Suppressor macrophage (primary cell): ENCODE results near the gene MICAL3.

Experiments used
- DNase-seq, 4 experiments: peaks; one replicate each; pipeline ENCODE4 v3.0.0-alpha.2; 2020 to 2022

MICAL3 gene

DNA sequence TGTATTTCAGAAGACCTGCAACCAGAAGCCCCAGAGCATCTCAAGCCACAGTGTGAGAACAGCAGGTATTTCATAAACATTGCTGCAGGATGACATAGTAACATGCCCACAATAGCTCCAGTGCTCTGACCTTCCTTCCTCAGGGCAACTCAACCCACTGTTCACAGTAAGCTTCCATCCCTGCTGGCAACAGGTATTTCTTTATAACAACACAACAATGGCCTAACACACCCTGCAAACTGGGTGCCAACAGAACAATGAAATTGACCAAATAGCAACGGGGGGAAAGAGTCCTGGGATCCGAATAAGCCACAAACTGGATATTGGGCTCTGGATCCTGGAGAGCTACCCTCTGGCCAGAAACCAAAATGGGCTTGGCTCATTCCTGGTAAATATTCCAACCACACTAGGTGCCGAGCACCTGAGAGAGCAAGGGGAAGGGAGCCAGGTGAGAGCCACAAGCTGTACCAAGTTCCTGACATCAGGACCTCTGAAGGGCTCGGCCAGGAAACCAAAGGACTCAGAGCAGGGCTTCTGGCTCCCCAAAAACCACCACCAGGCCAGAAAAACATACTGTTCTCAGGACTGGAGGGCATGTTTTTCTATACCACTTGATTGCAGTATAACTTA lies 99.5 kb downstream of the MICAL3 start:
- DNase-seq, result no peak

- no peak for DNase-seq
These were observed 100.3 kb downstream of the MICAL3 start for GRCh38 chr22:17924076-17924475.

DNA sequence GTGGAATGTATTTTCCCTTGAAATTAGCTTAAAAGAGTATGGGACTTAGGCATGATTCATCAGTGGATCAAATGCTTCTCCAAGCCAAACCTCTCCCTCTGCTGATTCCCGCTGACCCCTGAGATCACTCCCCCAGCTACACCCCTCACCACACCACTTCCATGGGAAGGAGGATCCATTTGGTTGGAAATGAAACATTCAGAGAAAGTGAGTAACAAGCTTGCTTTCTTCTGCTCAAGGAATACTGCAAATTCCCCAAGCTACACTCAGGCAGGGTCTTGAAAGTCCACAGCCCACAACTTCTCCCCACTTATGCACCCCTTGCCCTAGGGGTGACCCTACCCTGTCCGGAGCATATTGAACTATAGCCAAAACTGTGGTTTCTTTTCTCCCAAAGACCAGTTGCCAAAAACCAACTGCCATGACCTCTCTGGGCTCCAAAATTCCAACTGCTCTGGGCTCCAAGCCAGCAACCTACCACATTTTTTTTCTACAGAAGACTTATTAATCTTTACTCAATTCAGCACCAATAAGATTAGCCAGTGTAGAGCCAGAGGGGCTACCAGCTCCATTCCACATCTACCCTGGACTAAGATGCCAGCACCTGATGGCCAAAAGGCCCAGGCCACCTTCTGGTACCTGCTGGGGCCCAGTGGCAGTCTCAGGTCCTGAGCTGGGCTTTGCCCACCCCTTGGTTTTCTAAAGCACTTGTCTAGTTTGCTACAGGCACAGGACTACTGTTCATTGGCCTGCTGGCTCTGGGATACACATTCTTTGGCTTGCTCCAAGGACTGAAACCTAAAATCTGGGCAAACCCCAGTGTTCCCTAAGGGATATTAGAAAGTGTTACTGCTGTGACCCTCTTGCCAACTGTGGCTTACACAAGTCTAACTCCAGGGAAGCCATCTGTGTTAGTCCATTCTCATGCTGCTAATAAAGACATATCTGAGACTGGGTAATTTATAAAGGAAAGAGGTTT lies 101.1 kb downstream of the MICAL3 start:
- no peak for DNase-seq

DNA sequence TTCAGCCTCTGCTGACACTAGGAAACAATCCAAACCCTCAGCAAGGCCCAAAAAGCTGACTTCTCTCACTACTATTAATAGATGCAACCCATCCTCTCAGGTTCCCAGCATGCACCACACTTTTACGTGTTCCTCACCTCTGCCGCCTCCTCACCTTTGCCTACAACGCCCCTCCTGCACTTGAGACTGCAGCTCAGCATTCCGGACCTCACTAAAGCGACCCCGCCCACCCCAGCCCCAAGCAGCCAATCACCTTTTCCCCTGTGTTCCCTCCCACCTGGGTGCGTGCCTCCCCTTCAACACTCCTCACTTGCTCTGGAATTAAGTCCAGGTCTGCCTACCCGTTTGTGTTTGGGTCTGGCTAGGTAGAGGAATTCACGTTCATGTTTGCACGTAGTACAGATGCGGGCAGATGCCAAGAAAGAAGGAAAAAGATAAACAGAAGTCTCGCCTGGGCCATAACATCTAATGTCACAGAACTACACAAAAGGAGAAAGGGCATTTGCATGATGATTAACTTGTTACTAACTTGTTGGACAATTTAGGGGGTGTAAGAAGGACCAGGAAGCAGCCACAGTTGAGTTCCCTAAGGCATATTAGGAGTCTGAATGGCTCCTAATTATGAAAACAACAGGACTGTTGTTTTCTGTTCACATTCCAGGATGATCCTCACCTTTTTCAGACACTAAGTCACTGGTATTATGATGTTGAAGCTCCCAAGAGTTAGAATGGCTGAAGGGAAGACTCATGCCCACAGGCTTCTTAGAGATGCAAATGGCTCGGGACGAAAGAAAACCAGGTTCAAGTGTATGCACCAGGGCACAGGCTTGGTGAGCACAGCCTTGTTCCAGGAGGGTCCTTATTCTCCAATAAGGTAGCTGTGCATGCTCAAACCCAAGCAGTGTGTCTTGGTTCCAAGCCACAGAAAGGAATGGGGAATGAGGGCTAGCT lies 102.2 kb downstream of the MICAL3 start:
- no peak for DNase-seq

DNA sequence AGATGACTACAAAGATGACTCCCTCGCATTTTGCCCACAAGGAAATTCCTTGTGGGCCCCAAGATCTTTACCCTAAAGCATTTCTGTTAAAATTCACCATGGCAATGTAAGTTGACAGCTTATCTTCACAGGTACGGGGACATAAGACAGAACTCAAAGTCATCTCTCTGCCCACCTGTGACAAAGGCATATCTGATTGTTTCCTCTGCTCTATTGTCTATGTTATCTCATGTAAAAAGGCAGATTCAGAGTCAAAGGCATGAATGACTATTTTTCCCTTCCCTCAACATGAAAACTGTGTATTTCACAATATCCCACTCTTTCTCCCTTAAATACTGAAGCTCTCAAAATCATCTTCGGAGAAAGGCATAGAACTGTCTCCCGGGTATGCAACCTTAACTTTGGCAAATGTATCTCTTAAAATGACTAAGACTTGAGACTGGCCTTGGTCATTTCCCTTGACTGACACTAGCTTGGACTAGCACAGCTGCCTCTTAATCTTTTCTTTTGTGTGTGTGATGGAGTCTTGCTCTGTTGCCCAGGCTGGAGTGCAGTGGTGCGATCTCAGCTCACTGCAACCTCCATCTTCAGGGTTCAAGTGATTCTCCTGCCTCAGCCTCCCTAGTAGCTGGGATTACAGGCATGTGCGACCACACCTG lies 103.2 kb downstream of the MICAL3 start:
- DNase-seq, result no peak

- peak in 2 of 4 experiments; percentile 9 to 39 for DNase-seq
These were observed 104.2 kb downstream of the MICAL3 start for GRCh38 chr22:17920145-17920605.

DNA sequence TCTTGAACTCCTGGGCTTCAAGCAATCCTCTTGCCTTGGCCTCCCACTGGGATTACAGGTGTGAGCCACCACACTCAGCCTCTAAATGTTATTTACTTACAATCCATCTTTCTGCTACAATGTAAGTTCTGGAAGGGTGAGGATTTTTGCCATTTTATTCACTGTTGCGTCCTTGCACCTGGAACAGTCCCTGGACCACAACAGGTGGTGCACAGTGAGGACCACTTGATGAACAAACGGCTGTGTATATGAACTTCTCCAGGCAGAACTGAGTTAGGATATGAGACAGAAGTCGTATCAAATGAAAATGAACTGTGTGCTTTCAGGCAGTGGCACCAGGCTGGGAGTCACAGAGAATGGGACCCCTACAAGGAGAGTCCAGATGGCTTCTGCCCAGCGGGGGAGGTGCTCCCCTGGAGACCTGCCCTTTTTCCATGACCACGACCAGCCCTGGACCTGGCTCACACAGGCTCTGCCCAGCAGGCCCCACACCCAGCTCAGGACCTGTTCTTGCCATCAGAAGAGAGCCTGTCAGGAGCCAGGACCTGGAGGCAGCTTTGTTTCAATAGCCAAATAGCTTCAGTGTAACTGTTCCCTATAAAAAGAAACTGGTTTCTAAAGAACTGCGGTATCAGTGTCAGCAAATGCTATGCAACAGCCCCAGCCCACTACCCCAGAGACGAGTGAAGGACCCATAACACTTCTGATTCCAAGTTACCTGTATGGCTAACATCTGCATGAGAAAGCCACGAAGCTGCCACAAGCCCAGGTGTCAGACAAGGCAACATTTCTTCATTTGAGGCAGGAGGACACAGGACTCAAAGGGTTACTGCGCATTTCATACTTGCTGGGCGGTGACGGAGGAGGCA lies 104.9 kb downstream of the MICAL3 start:
- DNase-seq, result no peak

- DNase-seq, result no peak
These were observed 105.5 kb downstream of the MICAL3 start for GRCh38 chr22:17918840-17919239.

GRCh38 chr22:17917490-17917983 lies 106.8 kb downstream of the MICAL3 start:
- DNase-seq, result no peak

- peak in 3 of 4 experiments; percentile 11 to 18 (median 18) for DNase-seq
These were observed 108.0 kb downstream of the MICAL3 start for GRCh38 chr22:17916226-17916889.

DNA sequence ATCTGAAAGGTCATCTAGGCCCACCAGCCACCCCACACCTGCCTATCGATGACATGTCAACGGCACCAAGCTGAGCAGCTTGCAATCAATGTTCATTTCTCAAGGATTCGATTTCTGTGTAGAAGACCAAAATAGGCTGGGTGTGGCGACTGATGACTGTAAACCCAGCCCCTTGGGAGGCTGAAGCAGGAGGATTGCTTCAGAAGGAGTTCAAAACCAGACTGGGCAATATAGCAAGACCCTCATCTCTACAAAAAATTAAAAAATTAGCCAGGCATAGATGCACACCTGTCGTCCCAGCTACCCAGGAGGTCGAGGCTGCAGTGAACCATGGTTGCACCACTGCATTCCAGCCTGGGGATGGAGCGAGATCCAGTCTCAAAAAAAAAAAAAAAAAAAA lies 108.7 kb downstream of the MICAL3 start:
- DNase-seq, result no peak

- no peak for DNase-seq
These were observed 109.2 kb downstream of the MICAL3 start for GRCh38 chr22:17915188-17915587.

DNA sequence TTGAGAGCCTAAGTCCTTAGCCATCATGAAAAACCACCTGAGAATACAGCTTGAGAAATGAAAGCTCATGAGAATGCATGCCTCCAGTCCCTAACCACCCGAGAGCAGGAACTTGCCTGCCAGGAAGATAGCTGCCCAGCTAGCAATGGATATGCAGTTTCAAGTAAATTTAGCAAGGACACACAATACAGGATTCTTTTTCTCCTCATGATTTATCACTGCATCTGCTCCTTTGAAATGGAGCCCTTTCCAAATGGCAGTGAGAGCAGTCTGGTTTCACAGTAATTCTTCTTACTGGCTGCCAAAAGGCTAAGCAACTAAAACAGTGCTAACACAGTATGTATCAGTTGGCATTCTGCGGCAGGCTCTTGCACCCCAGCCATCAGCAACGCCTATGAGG lies 109.9 kb downstream of the MICAL3 start:
- DNase-seq, result no peak

- DNase-seq, result no peak
These were observed 110.5 kb downstream of the MICAL3 start for GRCh38 chr22:17913801-17914347.

DNA sequence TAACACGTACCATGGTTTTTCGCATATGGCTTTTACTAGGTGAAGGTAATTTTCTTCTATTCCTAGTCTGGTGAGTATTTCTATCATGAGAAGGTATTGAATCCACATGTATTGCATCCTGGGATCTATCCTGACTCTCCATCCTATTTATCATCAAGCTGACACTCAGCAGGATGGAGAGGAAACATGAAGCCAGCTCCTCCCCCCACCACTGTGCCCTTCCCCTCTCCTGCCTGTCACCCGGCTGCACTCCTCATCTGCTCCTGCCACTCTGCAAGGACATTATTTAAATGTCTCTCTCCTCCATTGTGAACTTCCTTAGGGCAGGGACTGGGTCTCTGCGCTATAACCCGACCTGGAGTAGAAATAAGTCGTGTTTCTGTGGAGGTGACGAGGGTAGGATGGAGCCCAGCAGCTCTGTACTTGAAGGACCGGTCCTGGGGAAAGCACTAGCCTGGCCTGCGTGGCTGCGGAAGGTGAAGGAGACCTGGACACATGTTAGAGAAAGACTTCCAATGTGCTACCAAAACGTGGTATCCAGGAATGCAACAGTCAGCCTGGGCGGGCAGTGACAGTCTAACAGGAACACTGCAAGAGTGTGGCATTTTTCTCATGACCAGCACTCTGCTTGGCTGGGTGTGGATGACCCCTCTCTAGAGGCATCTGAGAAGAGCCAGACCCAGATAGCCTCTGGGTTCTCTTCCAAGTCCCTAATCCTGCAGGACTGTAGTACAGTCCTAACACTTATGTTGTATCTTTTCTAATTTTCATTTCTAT lies 111.2 kb downstream of the MICAL3 start:
- no peak for DNase-seq

DNA sequence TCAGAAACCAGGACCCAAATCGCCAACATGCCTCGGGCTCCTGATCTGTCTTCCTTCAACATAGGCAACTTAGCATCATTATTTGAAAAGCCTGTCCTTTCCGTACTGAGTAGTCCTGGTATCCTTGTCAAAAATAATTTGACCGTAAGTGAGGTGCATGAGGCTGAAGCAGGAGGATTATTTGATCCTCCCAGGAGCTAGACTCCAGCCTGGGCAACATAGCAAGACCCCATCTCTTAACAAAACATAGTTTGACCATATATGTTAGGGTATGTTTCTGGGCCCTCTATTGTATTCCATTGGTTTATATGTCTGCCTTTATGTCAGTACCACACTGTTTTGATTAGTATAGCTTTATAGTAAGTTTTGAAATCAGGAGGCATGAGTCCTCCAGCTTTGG lies 112.5 kb downstream of the MICAL3 start:
- peak in 1 of 4 experiments; percentile 8 for DNase-seq

GRCh38 chr22:17911312-17911705 lies 113.1 kb downstream of the MICAL3 start:
- DNase-seq, result no peak

DNA sequence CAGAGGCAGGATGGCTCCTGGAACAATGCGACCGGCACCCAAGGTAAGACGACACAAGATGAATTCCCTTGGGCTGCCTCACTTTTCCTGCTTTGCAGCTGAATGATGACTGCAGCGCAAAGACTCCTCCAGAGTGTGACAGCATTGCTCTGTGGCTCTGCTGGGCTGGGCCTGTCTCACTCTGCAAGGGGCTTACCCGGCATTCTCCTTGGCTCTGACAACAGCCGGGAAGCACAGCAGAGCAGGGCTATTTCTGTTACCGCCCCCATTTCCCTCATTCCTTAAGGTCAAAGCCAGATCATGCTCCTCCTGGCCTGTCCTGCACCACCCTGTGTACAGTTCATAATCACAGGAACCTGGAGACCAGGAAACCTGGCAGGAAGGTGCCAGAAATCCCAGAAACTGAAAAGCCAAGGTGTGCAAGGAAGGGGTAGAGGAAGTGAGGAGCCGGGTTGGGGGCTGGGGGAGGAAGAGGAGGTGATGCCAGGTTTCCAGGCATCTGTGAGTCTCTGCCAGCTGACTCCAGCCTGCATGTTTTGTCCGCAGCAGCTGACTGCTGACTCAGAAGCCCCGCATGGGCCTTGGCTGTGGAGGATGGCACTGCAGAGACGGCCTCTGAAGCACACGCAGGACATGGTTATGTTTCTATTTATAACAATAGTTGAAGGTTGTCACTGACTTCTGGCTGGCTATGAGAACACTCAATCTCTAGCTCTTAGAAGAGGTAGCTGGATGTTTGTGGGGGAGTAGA lies 113.6 kb downstream of the MICAL3 start:
- peak; percentile 77 to 92 (median 84) for DNase-seq

DNA sequence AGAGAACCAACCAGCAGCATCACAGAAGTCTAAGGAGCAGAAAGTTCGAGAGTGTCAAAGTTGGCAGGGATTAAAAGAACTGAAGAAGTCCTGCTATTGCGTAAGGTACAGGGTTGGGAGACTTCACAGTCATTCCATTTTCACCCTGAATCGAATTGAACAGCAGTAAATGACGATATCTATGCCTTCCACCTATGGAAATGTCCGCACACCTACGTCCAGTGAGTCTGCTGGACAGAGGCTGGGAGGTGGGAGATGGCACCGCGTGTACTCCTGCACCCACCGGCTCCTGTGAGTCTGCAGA lies 116.7 kb downstream of the MICAL3 start:
- DNase-seq, result no peak
